Iris pigment epithelial cell (primary cell): Measurements from ENCODE around the gene PCDHGC5.
A peak's percentile ranks its signal among the peaks of the same experiment; 100 is the strongest.

ENCODE experiments used
- DNase-seq: peaks from one replicate; pipeline ENCODE4 v3.0.0-alpha.2; 2011; ENCODE audit warnings: low read depth

Gene PCDHGC5

DNA sequence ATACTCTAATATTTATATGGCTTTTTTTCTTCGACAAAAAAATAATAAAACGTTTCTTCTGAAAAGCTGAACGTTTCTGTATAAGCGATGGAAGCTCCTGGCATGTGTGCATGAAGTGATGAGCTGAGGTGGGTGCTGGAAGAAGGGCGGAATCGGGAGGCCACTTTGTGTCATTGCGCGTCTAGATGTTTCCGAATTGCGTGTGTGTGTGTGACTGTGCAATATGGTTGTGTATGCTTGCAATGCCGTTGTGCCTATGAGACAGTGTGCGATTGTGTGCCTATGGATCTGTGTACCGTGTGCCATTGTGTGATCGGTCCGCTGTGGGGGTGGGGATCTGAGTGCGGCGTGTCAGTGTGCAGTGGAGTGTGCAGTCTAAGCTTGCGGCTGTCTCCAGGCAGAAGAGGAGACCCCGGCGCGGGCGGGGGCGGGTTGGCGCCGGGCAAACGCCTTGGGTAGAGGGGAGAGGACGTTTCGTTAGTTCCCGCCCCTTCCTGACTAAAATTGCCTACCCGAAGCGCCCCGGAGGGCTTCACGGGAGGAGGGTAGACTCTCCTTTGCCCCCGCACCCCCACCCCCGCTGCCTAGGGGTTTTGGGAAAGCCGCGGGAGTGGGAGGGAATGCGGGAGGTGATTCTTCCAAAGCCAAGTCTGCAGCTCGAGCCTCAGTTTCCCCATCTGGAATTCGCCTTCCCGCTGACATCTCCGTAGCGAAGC is 24.2 kb downstream of the PCDHGC5 start:
- peak; percentile 60 for DNase-seq

- peak; percentile 87 for DNase-seq
These were observed 24.9 kb downstream of the PCDHGC5 start for GRCh38 chr5:141513627-141514329.

- peak; percentile 34 for DNase-seq
These were observed 25.7 kb downstream of the PCDHGC5 start for GRCh38 chr5:141514330-141515133.

DNA sequence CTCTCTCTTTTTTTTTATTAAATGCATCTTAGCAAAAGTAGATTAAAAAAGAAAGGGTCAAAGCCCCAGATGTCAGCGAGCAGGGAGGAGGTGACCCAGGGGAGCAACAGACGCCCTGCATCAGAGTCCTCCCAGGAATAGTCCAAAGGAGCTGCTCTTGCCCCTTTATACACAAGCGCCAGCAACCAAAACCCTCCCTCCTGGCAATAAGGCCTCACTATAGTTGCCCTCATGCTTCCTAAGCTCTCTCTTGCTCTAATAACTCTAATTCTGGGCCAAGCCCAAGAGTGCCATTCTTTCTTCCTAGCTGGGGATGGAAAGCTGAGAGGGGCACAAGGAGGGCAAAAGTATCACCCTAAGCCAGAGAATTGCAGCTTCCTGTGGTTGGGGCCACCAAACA is 26.3 kb downstream of the PCDHGC5 start:
- DNase-seq: no peak

GRCh38 chr5:141515946-141516671 is 27.2 kb downstream of the PCDHGC5 start:
- no peak for DNase-seq

GRCh38 chr5:141516672-141517025 is 27.8 kb downstream of the PCDHGC5 start:
- no peak for DNase-seq

GRCh38 chr5:141517312-141517711 is 28.4 kb downstream of the PCDHGC5 start:
- DNase-seq: no peak

GRCh38 chr5:141517880-141518617 is 29.2 kb downstream of the PCDHGC5 start:
- peak; percentile 62 for DNase-seq

- no peak for DNase-seq
These were observed 29.7 kb downstream of the PCDHGC5 start for GRCh38 chr5:141518618-141519015.

DNA sequence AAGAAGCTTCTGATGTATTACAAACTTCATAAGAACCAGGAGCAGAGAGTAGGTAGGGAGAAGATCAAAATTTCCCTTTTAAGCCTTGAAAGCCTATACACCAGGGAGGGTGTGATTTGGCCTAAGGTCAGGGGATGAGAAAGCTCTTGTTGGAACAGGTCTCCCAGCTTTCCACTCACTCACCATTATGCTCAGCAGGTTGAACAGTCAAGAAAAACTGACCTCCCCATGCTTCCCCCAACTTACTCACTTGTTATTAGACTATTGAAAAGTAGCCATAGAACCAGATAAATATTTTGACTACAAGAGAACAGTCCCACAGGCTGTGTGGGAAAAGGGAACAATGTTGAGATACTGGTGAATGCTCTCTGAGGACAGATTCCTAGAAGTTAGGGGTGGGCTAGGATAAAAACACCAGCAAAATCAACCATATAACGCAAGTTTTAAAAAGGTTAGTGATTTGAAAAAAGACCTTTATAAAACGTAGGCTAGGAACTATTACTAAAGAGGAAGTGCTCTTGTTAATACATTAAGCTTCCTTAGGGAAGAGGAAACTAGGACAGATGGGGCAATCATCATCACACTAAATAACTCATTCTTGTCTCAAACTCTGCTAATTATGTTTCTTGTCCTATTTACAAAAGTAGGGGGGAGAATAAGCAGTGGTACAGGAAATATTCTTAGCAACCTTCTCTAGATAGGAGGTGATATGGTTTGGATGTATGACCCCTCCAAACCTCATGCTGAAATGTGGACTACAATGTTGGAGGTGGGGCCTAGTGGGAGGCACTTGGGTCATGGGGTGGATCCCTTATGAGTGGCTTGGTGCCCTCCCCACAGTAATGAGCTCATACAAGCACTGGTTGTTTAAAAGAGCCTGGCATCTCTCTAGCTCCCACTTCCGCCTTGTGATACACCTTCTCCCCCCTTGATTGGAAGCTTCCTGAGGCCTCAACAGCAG is 31.0 kb downstream of the PCDHGC5 start:
- DNase-seq: no peak

- DNase-seq: peak; percentile 98
These were observed 32.4 kb downstream of the PCDHGC5 start for GRCh38 chr5:141521244-141521781.

- no peak for DNase-seq
These were observed 33.4 kb downstream of the PCDHGC5 start for GRCh38 chr5:141522301-141522700.

GRCh38 chr5:141523991-141524390 is 35.1 kb downstream of the PCDHGC5 start:
- DNase-seq: no peak

- peak; percentile 93 for DNase-seq
These were observed 36.0 kb downstream of the PCDHGC5 start for GRCh38 chr5:141524604-141525597.

GRCh38 chr5:141525653-141526052 is 36.8 kb downstream of the PCDHGC5 start:
- no peak for DNase-seq

DNA sequence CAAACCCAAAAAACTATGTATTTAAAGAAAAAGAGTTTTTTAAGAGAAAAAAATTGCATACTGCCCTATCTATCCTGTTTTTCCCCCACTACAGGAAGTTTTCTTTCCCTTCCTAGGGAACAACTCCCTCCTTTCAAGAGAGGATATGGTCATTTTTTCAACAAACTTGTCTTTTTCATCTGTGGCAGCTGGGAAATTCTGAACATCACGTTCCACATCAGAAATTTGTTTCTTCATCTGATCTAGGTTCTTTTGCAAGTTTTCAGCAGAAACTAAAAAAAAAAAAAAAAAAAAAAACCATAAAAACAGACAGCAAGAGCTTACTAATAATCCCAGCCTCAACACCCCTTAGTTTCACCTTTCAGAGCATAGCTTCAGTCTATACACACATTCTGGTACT is 38.5 kb downstream of the PCDHGC5 start:
- DNase-seq: no peak

GRCh38 chr5:141528291-141528984 is 39.6 kb downstream of the PCDHGC5 start:
- DNase-seq: peak; percentile 30

DNA sequence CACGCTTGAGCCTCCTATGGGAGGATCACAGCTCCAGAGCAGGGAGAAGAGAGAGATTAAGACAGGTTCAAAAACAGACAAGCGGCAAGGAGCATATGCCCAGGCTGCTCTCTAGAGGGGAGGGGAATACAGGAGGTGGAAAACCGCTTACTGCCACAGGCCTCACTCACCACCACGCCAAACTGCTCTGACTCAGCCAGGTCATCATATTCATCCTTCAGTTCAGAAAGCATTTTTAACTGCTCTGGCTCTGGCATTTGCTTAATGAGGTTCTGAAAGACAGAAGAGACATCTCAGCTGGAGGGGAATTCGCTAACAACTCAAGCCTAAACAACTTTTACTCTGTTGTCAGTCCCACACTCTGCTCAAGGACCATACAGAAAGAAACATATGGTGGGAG is 40.1 kb downstream of the PCDHGC5 start:
- peak; percentile 83 for DNase-seq
